Ramos (cell line): ENCODE data around the gene SCN2B.

Source experiments
- in situ Hi-C: fragments of 300-500 bp; cut with MboI; formaldehyde crosslinking; loops from one replicate; pipeline ENCODE4 v1.14.3; 2022; ENCODE audit warnings: low sequenced_read_pairs; ENCODE audit not compliant: unreplicated experiment

The SCN2B gene

DNA sequence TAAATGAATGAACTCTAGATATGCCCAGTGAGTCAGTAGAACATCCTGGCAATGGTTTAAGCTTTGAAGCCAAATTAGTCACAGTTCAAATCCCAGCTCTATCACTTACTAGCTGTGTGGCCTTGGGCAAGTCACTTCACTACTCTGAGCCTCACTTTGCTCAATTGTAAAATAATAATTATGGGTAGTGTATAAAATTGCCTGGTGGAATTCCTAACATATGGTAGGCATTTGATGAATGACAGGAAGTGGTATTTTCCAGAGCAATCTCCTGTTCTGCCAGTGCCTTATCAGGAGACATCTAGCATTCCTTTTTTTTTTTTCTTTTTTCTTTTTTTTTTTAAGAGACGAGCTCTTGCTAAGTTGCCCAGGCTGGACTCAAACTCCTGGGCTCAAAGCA is 36.9 kb downstream of the SCN2B start:
- in situ Hi-C loops = no loop called here

DNA sequence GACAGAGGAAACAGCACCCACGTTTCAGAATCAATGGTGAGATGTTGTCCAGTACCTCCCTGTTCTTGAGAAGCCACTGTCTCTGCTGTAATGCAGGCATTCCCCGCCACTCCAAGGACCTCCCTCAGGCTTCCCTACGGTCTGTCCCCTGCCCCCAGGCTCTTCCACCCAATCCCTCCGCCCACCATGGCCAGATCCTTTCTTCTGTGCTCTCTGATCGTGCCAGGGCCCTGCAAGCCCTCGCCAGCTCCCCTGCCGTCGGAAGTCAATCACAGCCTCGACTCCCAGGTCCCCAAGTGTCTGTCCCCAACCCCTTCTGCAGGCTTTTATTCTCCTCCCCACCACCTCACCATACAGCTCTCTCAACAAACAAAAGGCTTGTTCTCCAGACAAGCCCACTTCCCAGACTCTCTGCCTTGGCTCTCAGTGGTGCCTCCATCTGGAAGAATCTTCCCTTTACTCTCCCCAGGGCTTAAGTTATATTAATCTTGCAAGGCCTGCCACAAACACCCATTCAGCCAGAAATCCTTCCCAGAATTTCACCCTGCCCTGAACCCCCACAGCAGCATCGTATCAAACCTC is 37.5 kb downstream of the SCN2B start:
- in situ Hi-C loops = no loop called here

DNA sequence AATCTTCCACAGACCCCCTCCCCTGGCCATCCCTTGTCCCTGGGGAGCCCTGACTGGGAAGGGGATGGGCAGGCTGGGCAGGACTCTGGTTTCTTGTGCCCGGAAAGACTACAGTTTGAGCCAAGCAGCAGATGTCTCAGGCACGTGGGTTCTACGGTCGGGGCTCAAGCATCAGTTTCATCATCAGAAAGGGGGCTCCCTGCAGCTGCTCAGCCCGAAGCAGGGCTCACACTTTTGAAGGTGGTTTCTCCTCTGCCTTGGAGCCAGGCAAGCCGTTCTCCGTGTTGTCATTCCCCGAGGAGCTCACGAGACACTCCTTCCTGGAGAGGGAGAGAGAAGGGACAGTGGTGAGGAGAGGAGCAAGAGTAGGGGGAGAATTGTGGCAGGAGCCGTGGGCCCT is 39.6 kb downstream of the SCN2B start:
- in situ Hi-C loops = no loop called here

DNA sequence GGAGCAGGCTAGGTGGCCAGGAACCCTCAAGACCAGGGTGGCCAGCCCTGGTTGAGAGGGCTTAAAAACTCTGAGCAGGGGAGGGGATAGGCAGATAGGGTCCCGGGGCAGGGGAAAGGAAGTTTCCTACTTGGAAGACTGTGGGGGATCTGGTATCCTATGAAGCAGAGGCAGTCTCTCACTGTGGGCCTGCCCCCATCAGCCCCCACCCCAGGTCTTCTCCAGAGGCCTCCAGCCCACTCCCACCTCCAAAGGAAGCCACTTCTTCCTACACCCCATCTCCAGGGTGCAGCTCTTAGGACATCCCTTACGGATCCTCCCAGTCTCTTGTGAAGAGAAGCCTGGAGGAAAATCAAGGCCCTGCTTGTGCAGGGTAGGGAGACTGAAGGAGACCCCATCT is 40.1 kb downstream of the SCN2B start:
- in situ Hi-C loops = no loop called here

DNA sequence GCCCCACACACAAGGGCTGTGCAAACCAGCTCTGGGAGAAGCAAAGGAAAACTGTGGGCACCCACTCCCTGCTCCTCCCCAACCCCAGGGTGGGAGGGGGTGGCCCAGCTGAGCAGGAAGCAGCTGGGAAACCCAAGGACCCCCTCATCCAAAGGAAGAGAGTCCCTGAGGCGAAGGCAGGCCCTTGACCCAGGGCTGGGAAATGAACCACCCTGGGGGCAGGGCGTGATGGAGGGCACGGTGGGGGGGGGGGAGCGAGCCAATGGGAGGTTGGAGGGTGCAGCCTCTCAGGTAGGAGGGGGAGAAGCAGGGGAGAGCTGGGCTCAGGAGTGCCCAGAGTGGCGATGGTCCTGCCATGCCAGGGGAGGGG is 40.7 kb downstream of the SCN2B start:
- in situ Hi-C loops = no loop called here

DNA sequence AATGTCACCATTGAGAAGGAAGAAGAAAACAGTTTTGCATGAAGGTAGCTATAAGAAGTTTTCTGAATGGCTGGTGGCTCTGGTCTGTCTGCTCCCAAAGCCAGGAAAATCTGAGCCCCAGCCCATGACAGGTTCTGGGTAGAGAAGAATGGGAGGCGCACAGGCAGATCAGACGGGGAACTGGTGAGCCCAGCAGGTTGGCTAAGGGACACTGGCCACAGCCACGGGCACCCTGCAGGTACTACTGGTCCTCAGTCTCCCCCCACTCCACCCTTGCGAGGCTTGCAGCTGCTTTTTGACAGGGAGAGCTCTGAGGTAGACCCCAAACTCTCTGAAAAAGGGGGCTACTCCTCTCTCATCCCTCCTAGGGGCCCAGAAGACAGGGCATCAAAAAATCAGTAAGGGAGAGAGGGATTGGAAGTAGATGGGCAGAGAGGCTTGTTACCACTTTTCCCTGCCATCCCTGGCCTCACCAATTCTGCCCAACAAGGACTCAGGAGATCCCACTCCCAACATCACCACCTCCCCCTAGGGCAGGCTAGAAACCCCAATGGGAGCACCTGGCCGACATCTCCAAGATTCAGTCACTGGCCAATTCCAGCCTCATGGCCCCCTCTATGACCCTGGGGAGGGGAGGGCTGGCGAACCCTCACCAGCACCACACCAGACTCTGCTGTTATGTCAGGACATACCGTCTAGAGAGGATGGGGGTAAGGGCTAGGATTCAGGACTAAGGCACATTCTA is 41.2 kb downstream of the SCN2B start:
- in situ Hi-C loops = no loop called here

DNA sequence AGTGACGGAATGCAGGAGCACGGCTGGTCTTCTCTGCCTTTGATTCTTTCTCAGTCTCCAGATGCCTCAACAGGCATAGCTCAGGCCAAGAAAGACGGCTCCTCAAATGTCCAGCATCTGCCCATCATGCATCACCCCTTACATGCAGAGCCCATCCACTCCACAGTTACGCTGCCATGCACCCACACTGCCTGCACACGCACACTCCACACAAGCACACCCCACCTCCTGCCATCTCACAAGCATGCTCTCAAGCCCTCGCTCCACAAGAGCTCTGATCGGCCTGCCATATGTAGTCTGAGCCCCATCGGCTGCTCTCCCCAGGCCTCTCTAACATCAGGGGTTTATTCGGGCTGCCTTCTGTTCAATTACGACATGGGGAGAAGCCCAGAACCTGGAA is 42.6 kb downstream of the SCN2B start:
- in situ Hi-C loops = no loop called here

DNA sequence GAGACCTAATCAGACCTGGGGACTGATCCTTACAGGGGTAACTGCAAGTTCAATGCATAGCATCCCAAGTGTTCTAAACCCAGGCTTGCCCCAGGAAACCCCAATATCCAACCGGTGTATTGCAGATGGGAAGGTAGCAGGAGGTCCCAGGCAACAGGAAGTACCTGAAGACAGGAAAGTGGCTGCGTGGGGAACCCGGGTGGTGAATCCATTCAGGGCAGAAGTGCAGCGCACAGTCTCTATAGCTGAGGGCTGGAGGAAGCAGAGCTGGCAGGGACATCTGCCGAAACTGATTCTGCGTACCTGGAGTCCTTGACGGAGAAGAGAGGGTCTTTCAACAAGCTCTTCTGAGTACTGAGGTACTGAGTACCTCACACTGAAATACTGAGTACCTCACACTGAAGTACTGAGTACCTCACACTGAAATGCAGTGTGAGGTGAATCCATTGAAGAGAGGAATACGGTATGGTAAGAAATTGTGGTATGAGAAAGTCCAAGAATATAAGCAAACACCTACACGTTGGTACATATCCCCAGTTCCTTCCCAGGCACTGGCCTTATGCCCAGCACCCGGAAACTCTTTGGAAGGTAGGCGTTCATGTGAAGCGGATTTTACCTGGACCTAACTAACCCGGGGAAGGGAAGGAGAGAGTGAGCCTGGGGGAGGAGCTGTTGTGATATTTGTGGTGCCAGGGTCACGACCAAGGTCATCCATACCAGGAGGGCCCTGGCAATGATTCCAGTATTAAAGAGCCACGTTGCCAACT is 43.9 kb downstream of the SCN2B start:
- in situ Hi-C loops = no loop called here

DNA sequence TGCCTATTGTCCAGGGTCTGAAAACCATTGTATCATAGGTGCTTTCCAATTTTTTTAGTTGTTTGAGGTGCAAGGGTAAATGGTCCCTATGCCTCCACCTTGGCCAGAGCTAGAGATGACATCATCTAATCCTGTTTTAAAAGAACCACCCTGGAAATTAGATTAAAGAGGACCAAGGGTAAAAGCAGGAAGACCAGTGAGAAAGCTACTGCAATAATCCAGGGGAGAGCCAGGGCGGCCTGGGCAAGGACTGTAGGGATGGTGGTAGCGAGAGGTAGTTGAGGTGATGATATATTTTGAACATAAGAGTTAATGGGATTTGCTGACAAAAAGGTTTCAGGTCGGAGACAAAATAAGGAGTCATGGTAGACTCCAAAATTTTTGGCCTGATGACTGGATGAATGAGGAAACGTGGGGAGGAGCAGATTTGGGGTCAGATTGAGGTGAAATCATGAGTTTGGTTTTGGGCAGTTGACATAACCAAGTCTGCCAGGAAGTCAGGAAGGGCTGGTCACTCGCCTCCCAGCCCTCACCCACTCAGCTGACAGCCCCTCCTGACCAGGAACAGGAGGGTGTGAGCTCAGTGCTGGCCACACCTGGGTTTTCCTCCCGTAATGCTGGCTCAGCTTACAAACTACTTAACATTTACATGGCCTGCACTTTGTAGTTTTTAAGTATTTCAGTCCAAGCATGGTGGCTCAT is 46.8 kb downstream of the SCN2B start:
- in situ Hi-C loops = no loop called here

DNA sequence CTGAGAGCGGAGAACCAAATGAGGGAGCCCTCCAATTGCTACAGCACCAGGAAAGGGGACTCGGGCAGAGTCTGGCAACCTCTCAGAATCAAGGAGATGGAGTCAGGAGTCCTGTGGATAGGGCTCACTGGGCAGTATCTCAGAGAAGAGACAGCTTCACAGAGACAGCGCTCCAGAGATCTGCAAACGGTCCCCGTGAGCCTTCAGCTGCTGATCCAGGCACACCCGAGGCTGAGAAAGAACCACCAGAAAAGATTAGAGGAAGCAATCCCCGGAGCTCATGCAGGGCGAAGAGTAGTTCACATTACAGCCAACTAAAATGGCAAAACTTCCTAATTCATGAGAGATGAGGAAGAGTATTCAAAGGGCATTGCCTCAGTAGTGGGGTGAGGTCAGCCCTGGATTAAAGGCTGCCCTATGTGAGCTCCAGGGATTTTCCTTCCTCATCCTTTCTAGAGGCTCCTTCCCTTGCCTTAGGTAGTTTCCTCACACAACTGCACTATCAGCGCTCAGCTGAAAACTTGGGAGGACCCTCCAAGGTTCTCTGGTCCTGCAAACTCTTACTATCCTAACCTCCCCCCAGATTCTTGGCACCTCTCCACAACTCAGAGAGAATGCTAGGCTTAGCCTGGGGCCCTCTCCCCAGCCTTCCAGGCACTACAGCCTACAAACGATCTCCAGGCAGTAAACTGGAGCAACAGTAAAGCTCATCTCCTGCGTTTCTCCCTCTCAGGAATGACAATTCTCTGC is 47.5 kb downstream of the SCN2B start:
- in situ Hi-C loops = no loop called here

DNA sequence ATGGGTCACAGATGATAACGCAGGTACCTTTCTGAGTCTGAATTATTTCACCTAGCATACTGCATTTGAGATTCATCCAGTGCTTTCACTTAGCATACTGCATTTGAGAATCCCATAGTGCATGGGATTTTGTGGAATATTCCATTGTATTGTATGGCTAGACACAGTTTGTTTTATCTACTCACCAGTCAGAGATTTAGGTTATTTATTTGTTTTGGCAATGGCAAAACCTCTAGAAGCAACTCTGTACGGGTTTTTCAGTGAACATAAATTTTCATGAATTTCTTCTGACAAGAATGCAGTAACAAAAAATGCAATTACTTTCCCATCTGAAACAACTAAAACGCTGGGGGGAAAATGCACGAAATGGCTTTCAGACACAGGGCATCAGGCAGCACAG is 48.1 kb downstream of the SCN2B start:
- in situ Hi-C loops = no loop called here

DNA sequence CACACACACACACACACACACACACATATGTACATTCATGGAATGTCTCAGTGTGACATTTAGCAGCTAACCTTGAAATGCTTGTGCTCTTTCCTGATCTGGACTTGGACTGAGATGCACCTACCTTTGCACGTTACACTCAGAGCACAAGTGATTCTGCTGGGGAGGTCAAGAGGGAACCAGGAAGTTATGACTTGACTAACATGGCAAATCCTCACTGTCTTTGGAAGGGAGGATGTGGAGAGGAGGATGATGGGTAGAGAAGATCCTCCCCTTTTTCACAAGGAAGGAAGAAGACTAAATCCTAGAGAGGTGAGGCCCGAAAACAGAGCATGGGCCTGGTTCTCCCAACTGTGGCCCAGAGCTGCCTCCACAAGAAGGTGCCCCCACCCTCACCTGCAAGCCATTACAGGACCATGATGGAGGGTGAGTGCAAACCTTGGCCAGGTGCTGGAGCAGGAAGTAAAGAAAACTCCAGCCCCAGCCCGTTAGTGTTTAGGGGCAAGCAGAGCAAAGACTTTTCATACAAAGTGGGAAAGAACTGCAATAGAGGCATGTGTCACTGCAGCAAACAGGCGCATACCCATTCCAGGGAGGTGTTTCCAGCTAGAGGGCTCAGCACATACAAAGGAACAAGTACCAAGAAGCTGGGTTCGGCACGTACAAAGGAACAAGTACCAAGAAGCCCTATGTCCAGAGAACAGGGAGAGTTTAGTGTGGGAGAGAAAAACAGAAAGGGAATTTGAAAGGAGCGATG is 50.2 kb downstream of the SCN2B start:
- in situ Hi-C loops = no loop called here

DNA sequence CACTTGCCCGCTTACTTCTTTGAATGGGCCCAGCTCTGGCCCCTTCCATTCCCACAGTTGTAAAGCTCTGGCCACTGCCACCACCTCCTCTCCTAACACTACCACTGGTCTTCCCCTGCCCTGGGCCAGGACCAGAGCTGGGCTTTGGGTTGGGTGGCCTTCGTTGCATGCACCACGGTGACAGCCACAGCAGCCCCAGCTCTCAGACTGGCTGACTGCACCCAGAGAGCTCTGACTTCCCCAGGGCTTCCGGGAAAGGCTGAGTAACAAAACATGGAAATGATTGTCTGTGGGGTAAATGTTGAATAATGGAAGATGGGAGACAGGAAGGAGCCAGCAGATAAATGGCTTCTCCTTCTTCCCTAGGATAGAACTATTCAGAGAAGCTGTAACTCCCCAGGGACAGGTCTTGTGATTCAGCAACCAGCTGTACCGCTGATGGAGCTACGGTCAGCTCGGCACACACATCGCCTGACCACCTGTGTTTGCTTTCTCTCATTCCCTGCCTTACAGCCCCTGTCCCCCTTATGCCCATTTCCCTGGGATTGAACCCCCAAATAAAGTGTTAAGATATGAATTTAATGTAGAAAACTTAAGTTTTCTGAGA is 51.4 kb downstream of the SCN2B start:
- in situ Hi-C loops = no loop called here

DNA sequence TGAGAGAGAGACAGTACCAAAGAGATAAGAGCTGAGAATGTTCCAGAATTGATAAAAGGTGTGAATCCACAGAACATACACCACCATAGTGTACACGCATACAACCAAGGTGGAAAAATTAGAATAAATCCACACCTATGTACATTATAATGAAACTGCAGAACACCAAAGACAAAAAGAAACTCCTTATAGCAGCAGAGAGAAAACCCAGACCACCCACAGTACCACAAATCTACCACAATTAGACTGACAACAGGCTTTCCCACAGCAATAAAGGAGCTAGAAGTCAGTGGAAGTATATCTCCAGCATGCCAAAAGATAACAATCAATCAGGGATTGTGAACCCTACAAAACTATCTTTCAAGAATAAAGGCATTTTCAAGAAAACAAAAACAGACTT is 55.6 kb downstream of the SCN2B start:
- in situ Hi-C loops = no loop called here

DNA sequence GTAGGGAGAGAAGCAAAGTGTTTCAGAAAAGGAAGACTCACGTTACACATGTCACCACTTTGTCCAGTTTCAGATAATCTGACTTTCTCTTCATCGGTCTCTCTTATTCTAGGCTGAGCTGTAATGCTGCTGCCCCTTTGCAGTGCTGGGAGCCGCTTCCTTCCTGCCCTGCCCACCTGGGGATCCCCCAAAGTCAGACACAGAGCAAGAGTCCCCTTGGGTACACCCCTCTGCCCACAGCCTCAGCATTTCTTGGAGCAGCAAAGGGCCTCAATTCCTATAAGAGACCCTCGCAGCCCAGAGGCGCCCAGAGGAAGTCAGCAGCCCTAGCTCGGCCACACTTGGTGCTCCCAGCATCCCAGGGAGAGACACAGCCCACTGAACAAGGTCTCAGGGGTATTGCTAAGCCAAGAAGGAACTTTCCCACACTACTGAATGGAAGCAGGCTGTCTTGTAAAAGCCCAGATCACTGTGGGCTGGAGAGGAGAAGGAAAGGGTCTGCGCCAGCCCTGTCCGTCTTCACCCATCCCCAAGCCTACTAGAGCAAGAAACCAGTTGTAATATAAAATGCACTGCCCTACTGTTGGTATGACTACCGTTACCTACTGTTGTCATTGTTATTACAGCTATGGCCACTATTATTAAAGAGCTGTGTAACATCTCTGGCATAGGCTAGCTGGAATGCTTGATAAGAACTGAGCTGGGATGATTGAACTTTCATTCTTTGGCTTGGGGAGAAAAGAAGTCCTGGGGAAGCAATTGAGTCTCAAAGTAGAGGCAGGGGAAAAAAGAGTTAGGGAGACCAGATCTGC is 58.4 kb downstream of the SCN2B start:
- in situ Hi-C loops = no loop called here

DNA sequence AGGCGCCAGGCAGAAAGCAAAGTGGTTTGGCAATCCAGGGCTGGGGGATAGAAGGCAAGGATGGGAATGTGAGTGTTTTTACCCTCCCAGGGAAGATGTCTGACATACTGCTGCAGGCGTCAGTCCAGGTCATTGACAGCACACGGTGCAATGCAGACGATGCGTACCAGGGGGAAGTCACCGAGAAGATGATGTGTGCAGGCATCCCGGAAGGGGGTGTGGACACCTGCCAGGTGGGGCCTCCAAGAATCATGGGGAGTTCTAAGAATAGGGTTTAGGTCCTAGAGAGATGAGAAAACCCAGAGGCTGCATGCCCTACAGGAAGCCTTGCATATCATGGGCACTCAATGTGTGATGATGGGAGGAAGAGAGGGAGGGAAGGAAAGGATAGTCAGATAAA is 61.4 kb downstream of the SCN2B start:
- in situ Hi-C loops = no loop called here

DNA sequence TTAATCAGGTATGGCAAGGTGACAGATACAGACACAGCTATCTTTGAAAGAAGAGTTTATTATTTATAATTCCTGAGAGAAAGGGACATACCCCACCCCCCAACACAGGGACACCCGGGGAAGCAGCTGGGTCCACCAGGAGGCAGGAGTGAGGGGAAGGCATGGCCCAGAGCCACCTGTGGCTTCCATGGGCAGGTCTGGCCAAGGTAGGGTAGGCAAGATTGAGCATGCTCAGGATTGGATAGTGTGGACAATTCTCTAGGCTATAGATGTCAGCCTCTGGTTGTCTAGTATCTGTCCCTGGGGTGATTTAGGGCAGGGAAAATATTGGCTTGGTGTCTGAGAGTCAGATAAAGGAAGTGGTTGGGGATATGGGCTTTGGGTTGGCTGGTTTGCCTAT is 62.2 kb downstream of the SCN2B start:
- in situ Hi-C loops = no loop called here

DNA sequence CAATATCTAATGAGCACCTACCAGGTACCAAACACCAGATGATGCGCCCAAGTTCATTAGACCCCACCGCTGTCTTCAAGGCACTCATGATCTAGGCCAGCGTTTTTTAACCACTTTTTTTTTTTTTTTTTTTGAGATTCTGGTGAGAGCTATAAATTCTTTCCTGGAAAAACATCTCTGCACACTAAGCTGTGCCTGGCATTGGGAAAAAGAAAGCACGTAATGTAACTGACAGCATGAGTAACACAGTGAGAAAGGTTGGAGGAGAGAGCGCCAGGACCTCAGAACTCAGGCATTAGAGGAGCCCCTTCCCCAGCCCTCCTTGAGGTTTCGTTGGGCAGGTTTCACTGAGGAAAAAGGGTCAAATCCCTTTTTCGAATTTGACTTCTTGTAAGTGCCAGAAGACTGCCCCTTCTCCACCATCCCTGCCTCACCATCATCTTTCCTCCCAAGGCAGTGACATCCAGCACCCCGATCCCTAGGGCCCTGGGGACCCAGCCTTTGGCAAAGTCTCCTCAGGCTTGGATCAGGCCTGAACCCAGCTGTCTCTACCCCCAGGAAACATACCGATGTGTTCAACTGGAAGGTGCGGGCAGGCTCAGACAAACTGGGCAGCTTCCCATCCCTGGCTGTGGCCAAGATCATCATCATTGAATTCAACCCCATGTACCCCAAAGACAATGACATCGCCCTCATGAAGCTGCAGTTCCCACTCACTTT is 63.6 kb downstream of the SCN2B start:
- in situ Hi-C loops = no loop called here
